AG09309 (cell line): Measurements from ENCODE around the gene MXD3.

Experiments
- DNase-seq: peaks from one replicate; pipeline ENCODE4 v3.0.0-alpha.2; 2010; ENCODE audit warnings: low read depth
- H3K4me3 ChIP-seq: 2 replicates; pipeline ENCODE4 v1.5.1; 2011; ENCODE audit warnings: mild to moderate bottlenecking, low read depth, low read length, moderate library complexity; ENCODE audit not compliant: control insufficient read depth
- CTCF ChIP-seq: IDR thresholded peaks from 2 replicates; pipeline ENCODE4 v1.5.1; 2011; ENCODE audit warnings: mild to moderate bottlenecking, low read depth, low read length, inconsistent platforms; ENCODE audit not compliant: insufficient read depth, control insufficient read depth; ENCODE audit errors: missing control alignments

MXD3 gene

GRCh38 chr5:177314376-177315342 is 3.0 kb upstream of the MXD3 start:
- no peak overlapping the region for H3K4me3 ChIP-seq
- TF ChIP-seq CTCF, result no peak
- no peak for DNase-seq

- H3K4me3 ChIP-seq, result no peak overlapping the region
- no peak for TF ChIP-seq CTCF
- no peak for DNase-seq
Measured at GRCh38 chr5:177313561-177314259, 2.0 kb upstream of the MXD3 start.

GRCh38 chr5:177312649-177313181 is 1.0 kb upstream of the MXD3 start:
- H3K4me3 ChIP-seq, result peak overlapping the region; percentile 2
- TF ChIP-seq CTCF, result no peak
- DNase-seq, result no peak

- peak overlapping the region; percentile 63 for H3K4me3 ChIP-seq
- DNase-seq, result no peak
- TF ChIP-seq CTCF, result no peak
Measured at GRCh38 chr5:177311392-177311722, 341 bp downstream of the MXD3 start.

- no peak for DNase-seq
- no peak for TF ChIP-seq CTCF
Measured at GRCh38 chr5:177310757-177311391, 824 bp downstream of the MXD3 start.

GRCh38 chr5:177310332-177310731 is 1.4 kb downstream of the MXD3 start:
- no peak for DNase-seq
- H3K4me3 ChIP-seq, result peak overlapping the region; percentile 63
- no peak for TF ChIP-seq CTCF

More at GRCh38 chr5:177310757-177311391, 824 bp downstream of the MXD3 start:
- H3K4me3 ChIP-seq, result peak overlapping the region; percentile 63
